A673 (cell line): ENCODE results near the gene PSMC4. TPM values are rescaled to one million over a fixed set of nuclear protein-coding genes. Genes with fewer than 3 reads are reported as not detected.

Source experiments
- BruUV-seq: library from RNA; stranded (reverse); fragments of 400-500 nt; replicated peaks from 2 replicates; lab custom pipeline; 2021; lab: Mats Ljungman, UMichigan
- CTCF ChIA-PET: fragments of 300-600 bp; sonication (Branson Sonifier 250); formaldehyde crosslinking; loops from one replicate; lab custom pipeline; 2022; ENCODE audit warnings: antibody characterized with exemption; lab: Charles Lee
- POLR2A ChIA-PET: fragments of 300-600 bp; sonication (Branson Sonifier 250); formaldehyde crosslinking; loops from one replicate; lab custom pipeline; 2022; ENCODE audit warnings: antibody characterized with exemption; ENCODE audit not compliant: low non-redundant PET; lab: Charles Lee
- DNase-seq: peaks from one replicate; pipeline ENCODE4 v3.0.0-alpha.2; 2015; ENCODE audit warnings: low spot score
- H3K27ac ChIP-seq: fragments of 200-600 bp; sonication (generic); 2 replicates; pipeline ENCODE4 v1.5.1; 2016; ENCODE audit warnings: mixed run types, low read depth, mild to moderate bottlenecking, mixed read lengths, antibody characterized with exemption, low read length; ENCODE audit not compliant: poor library complexity, severe bottlenecking
- H3K27me3 ChIP-seq: fragments of 200-600 bp; sonication (generic); replicated peaks from 2 replicates; pipeline ENCODE4 v1.6.1; 2017; ENCODE audit warnings: mixed run types, low read depth, mild to moderate bottlenecking, mixed read lengths, antibody characterized with exemption, low read length; ENCODE audit not compliant: insufficient read depth, poor library complexity
- H3K36me3 ChIP-seq: fragments of 200-600 bp; sonication (generic); 2 replicates; pipeline ENCODE4 v1.6.1; 2016; ENCODE audit warnings: mixed run types, mild to moderate bottlenecking, mixed read lengths, antibody characterized with exemption, low read length; ENCODE audit not compliant: insufficient read depth, poor library complexity, severe bottlenecking
- H3K4me1 ChIP-seq: fragments of 200-600 bp; sonication (generic); 2 replicates; pipeline ENCODE4 v1.6.1; 2017; ENCODE audit warnings: mixed run types, mild to moderate bottlenecking, mixed read lengths, antibody characterized with exemption, low read length; ENCODE audit not compliant: insufficient read depth, poor library complexity, severe bottlenecking
- H3K4me3 ChIP-seq: fragments of 200-600 bp; sonication (generic); 2 replicates; pipeline ENCODE4 v1.5.1; 2016; ENCODE audit warnings: low read depth, mixed run types, mild to moderate bottlenecking, mixed read lengths, low read length; ENCODE audit not compliant: poor library complexity, severe bottlenecking
- H3K9me3 ChIP-seq: fragments of 200-600 bp; sonication (generic); 2 replicates; pipeline ENCODE4 v1.6.1; 2016; ENCODE audit warnings: mixed run types, low read depth, mild to moderate bottlenecking, mixed read lengths, antibody characterized with exemption, low read length; ENCODE audit not compliant: poor library complexity, severe bottlenecking
- EZH2 ChIP-seq: fragments of 200-600 bp; sonication (generic); IDR thresholded peaks from 2 replicates; pipeline ENCODE4 v1.6.1; 2017; ENCODE audit warnings: borderline replicate concordance, low read depth, mild to moderate bottlenecking, mixed read lengths, antibody characterized with exemption, low read length; ENCODE audit not compliant: poor library complexity, severe bottlenecking
- intact Hi-C: fragments of 100-400 bp; cut with micrococcal nuclease; formaldehyde crosslinking; loops from one replicate; pipeline ENCODE4 v1.10.0; 2022; ENCODE audit not compliant: unreplicated experiment
- total RNA-seq: library from RNA; stranded (reverse); gene quantifications from 2 replicates; pipeline ENCODE4 v1.2.3, GENCODE V29; 2021
- TF ChIP-seq, protein P1 (sequence below): fragments of 300-800, 200-600 bp; sonication (generic); conservative IDR thresholded peaks from 2 replicates; pipeline ENCODE4 v1.5.1; 2017; ENCODE audit warnings: low read depth, mild to moderate bottlenecking, antibody characterized with exemption, low read length, moderate library complexity, mixed read lengths

Gene PSMC4
- total RNA-seq, 1 experiment from 2014 or later = 291 TPM

DNA sequence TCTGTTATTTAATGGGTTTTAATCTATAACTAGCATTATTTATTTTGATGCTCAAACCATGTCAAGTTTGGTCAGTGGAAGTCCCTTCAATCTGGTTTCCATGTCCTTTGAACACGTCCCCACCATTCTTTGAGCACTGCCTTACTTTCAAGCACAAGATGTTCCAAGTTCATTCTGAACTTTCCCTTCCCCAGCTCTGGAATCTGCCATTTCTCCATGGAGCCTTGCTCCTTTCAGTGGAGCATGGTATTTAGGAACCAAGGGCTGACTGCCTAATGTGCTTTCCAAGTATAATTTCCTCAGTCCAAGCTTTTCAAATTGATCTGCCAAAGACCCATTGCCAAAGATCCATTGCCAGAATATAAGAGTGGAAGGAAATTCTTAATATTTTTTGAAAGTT lies 24.8 kb downstream of the PSMC4 start:
- Histone ChIP-seq H3K36me3 (no peaks in the 10 kb centered on the region), H3K27ac (no peak overlapping the region), H3K27me3 (no peaks in the 10 kb centered on the region), H3K4me1 (peaks cover 9% of the 10 kb centered on the region), H3K9me3 (no peaks in the 10 kb centered on the region), H3K4me3 (peak overlapping the region; percentile 70)
- intact Hi-C loops = no loop called here
- ChIA-PET POLR2A (no interaction called here), CTCF (no interaction called here)
- no TSS peak for BruUV-seq
- TF ChIP-seq EZH2 = no peak
- TF ChIP-seq, protein P1, sequence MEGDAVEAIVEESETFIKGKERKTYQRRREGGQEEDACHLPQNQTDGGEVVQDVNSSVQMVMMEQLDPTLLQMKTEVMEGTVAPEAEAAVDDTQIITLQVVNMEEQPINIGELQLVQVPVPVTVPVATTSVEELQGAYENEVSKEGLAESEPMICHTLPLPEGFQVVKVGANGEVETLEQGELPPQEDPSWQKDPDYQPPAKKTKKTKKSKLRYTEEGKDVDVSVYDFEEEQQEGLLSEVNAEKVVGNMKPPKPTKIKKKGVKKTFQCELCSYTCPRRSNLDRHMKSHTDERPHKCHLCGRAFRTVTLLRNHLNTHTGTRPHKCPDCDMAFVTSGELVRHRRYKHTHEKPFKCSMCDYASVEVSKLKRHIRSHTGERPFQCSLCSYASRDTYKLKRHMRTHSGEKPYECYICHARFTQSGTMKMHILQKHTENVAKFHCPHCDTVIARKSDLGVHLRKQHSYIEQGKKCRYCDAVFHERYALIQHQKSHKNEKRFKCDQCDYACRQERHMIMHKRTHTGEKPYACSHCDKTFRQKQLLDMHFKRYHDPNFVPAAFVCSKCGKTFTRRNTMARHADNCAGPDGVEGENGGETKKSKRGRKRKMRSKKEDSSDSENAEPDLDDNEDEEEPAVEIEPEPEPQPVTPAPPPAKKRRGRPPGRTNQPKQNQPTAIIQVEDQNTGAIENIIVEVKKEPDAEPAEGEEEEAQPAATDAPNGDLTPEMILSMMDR = no peak
- DNase-seq = no peak

DNA sequence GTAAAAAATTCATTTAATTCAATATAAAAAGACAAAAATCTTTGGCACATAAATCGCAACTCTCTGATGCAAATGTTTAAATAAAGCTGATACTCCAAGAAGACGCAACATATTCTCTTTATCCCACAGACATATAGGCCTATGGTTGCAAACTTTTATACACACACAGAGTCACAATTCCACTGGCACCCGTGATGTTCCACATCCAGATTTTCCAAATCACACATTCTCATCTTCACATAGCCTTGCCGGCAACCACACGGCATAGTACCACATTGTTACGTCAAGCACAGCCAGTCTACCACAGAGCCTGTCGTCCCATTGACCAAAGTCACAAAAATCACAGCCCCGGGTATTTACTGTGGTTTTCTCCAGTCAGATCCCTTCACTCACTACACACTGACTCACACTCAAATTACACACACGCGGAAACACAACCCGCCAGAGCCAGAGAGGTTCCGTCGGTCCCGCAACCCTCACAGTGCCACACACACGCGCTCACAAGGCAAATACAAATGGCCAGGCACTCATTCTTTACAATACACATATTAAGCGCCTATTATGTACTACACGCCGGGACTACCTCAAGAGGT lies 25.3 kb downstream of the PSMC4 start:
- no peaks in the 10 kb centered on the region for H3K36me3 ChIP-seq
- ChIA-PET CTCF (interaction anchor here (0.6 kb wide), 1 partner anchor 71 kb away, joined by 5 read pairs; no protein-coding TSS in a partner anchor), POLR2A (interaction anchor here (0.6 kb wide), 1 partner anchor 567 kb away, joined by 5 read pairs; no protein-coding TSS in a partner anchor)
- peak overlapping the region; percentile 85 for H3K27ac ChIP-seq
- H3K27me3 ChIP-seq = no peaks in the 10 kb centered on the region
- TF ChIP-seq, protein P1 = no peak
- no peak for TF ChIP-seq EZH2
- peak; percentile 60 for DNase-seq
- H3K4me3 ChIP-seq = peak overlapping the region; percentile 70
- intact Hi-C loops = no loop called here
- H3K4me1 ChIP-seq = peaks cover 9% of the 10 kb centered on the region
- BruUV-seq = TSS peak; percentile 90
- no peaks in the 10 kb centered on the region for H3K9me3 ChIP-seq

DNA sequence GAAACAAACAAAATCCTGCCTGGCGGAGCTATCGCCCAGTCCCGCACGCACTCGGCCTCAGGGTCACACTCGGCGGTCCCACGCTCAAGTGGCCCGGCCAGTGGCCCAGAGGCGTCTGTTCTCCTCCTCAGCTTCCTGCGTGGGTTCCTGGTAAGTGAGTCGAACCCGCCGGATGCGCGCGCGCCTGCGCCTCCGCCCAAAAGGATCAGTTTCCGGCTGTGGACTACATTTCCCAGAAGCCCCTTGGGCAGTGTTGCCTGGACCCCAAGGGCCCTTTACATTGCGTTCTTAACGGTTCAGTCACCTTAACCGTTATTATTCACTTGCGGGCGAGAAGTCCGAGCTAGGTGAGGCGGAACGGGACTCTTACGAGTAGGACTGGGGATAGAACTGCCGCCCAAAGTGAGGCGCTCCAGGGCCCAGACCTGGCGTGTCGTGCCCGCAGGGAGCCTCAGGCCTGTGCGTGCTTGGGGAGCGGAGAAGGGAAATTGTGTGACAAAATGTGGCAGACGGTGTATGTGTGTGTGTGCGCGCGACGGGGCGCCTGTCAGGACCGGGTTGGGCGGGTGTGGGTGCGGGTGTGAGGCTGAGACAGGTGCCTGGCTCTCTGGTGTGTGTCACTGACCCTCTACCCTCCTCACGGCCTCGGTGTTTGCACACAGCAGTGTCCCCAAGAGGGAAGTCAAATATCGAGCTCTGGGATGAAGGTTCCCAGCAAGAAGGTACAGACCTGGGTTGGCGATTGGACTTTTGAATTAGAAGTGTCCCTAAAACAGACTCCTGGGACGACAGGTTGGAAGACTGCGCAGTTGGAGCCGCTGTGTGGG lies 26.1 kb downstream of the PSMC4 start, which contains the start of gene ZNF546:
TSS of gene ZNF546 (plus strand) at position 250 of the 827 bp plus-strand sequence. CDS start 1,267 bp downstream, outside the sequence.
- TF ChIP-seq, protein P1 = no peak
- TF ChIP-seq EZH2 = no peak
- POLR2A ChIA-PET = interaction anchor here (0.6 kb wide), 2 partner anchors 176 to 566 kb away, joined by 5 to 12 read pairs; no protein-coding TSS in a partner anchor
- H3K4me3 ChIP-seq = peak within 1 kb of the TSS; percentile 70
- no peaks in the 10 kb centered on the region for H3K27me3 ChIP-seq
- intact Hi-C loops = no loop called here
- peak within 1 kb of the TSS; percentile 85 for H3K27ac ChIP-seq
- H3K36me3 ChIP-seq = no peaks in the 10 kb centered on the region
- CTCF ChIA-PET = interaction anchor here (0.6 kb wide), 1 partner anchor 71 kb away, joined by 5 read pairs; no protein-coding TSS in a partner anchor
- no TSS peak for BruUV-seq
- peaks cover 9% of the 10 kb centered on the region for H3K4me1 ChIP-seq
- no peaks in the 10 kb centered on the region for H3K9me3 ChIP-seq
- DNase-seq = peak; percentile 94
